ENCODE data around the gene YAE1.

GRCh38 chr7:39580149-39580874 lies 14.1 kb downstream of the YAE1 start:
- TF ChIP-seq CTCF (IDR thresholded peaks at IDR 0.05) (peak; percentile 79 to 92 (median 86)), POLR2A (IDR thresholded peaks at IDR 0.05) (no peak)
